Diencephalon (tissue), 1 donor: ENCODE measurements around the gene MS4A15. TPM values are rescaled to one million over a fixed set of nuclear protein-coding genes. Genes with fewer than 3 reads are reported as not detected.

ENCODE experiments used
- total RNA-seq: library from RNA; depleted of rRNA; stranded (reverse); fragments of >200 nt; gene quantifications from one replicate; pipeline ENCODE4 v1.2.3, GENCODE V29; 2014

Gene MS4A15
- total RNA-seq = not detected

GRCh38 chr11:60756307-60757032 lies at the start of gene MS4A15:
MS4A15 (plus strand) TSS chr11:60756867; CDS start chr11:60763734, 6,867 bp downstream.

GRCh38 chr11:60724420-60724819 lies 32.2 kb upstream of the MS4A15 start, which contains the start of gene MS4A18:
MS4A18 (plus strand) TSS chr11:60724720.

DNA sequence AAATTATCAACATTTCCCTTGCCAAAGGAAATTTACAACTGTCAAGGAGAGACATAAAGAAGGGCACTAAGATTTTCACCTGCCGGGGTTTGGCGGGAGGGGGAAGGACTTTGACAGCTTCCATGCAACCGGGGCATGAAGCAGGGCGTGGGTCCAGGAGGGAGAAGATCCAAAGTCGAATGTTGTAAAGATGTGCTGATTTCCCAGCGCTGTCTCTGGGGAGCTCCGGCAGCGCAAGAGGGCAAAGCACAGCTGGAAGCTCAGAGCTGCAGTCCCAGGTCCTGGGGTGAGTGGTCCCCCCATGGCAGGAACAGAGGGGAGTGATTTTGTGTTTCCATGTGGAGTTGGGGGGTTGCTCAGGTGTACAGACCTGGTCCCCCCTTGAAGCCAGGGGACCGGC lies 28.5 kb downstream of the MS4A15 start, which contains the start of gene MS4A10:
TSS of gene MS4A10 (plus strand) at position 198 of the 400 bp plus-strand sequence. CDS start 5,003 bp downstream, outside the sequence.

Other genes with a start within 250 kb of the MS4A15 start
- not detected for gene MS4A13, start 241.5 kb upstream of the MS4A15 start, total RNA-seq
- not detected for gene MS4A8, start 57.3 kb upstream of the MS4A15 start, total RNA-seq
- gene MS4A18, start 32.1 kb upstream of the MS4A15 start, total RNA-seq = not detected
- gene MS4A10, start 28.5 kb downstream of the MS4A15 start, total RNA-seq = not detected
- gene CCDC86, start 85.2 kb downstream of the MS4A15 start, total RNA-seq = 5.1 TPM
- 1.8 TPM for gene PTGDR2, start 99.1 kb downstream of the MS4A15 start, total RNA-seq
- gene ZP1, start 110.7 kb downstream of the MS4A15 start, total RNA-seq = 0.46 TPM
- 47.3 TPM for gene PRPF19, start 149.7 kb downstream of the MS4A15 start, total RNA-seq
- gene TMEM109, start 157.3 kb downstream of the MS4A15 start, total RNA-seq = 9.7 TPM
- gene TMEM132A, start 167.6 kb downstream of the MS4A15 start, total RNA-seq = 104 TPM
- 9.9 TPM for gene SLC15A3, start 195.3 kb downstream of the MS4A15 start, total RNA-seq
- 2.3 TPM for gene CD6, start 214.8 kb downstream of the MS4A15 start, total RNA-seq